Measurements from ENCODE around the gene CDCP2. TPM values are rescaled to one million over a fixed set of nuclear protein-coding genes. Genes with fewer than 3 reads are reported as not detected.

Gene CDCP2
- total and polyA plus RNA-seq, 9 donors, result 0.13 to 0.16 TPM; not detected in 7

DNA sequence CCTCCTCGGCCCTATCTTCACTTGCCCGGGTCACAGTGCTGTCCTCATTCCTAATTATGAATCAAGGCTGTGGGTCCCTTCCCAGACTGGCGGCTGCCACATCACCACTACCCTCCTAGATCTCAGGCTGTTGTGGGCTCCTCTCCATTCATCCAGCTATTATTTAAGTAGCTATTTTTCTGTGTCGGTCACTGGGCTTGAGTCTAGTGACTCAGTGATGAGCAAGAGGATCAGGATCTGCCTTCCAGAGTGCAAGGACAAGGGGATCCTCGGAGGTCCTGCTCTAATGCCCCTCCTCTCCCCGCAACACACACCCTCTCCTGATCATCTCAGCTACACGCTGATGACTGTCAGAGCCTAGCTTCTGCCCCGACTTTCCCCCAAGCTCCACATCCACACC is 34.1 kb downstream of the CDCP2 start:
- WGBS (ENCODE audit: insufficient coverage), result 69% methylated on average over 6 of the region's 8 CpGs
- no peak for DNase-seq

GRCh38 chr1:54117815-54118563 is 34.8 kb downstream of the CDCP2 start:
- no peak overlapping the region for H3K27ac ChIP-seq (ENCODE audit: low read length)
- H3K27me3 ChIP-seq (ENCODE audit: control insufficient read depth, insufficient read depth, low read length), result peaks cover 14% of the 10 kb centered on the region
- DNase-seq, result no peak
- no peaks in the 10 kb centered on the region for H3K36me3 ChIP-seq (ENCODE audit: control insufficient read depth, insufficient read depth, low read length)
- 67% methylated on average over 11 of the region's 11 CpGs for WGBS (ENCODE audit: insufficient coverage)
- no peak overlapping the region for H3K4me3 ChIP-seq (ENCODE audit: low read length)
- H3K9me3 ChIP-seq (replicated peaks; ENCODE audit: control insufficient read depth, low read depth, low read length), result no peaks in the 10 kb centered on the region
- H3K4me1 ChIP-seq (ENCODE audit: control insufficient read depth, insufficient read depth, low read length), result peaks cover 14% of the 10 kb centered on the region

More for the DNA sequence above, 34.1 kb downstream of the CDCP2 start:
- Histone ChIP-seq H3K9me3 (replicated peaks; ENCODE audit: control insufficient read depth, low read depth, low read length) (no peaks in the 10 kb centered on the region), H3K27ac (ENCODE audit: low read length) (no peak overlapping the region), H3K4me3 (ENCODE audit: low read length) (no peak overlapping the region), H3K36me3 (ENCODE audit: control insufficient read depth, insufficient read depth, low read length) (no peaks in the 10 kb centered on the region), H3K4me1 (ENCODE audit: control insufficient read depth, insufficient read depth, low read length) (peaks cover 14% of the 10 kb centered on the region), H3K27me3 (ENCODE audit: control insufficient read depth, insufficient read depth, low read length) (peaks cover 14% of the 10 kb centered on the region)

DNA sequence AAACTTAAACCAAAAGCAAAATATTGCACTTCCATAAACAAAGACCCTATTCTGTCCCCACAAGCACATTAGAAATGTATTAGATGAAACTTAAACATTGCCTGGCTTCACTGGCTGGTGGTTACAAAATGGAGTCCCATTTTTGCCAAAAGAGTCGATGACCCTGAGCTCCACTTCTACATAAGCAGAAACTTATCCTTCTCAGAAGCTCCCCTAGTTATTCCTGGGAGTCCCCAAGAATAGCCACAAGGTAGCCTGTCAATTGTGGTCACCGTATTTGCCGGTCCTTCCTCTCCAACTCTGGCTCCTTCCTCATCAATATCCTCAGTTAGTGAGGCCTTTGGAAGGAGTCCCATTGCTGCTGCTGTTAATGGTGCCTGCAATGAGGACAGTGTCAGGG is 37.3 kb downstream of the CDCP2 start:
- Histone ChIP-seq H3K4me3 (ENCODE audit: low read length) (no peak overlapping the region), H3K27me3 (ENCODE audit: control insufficient read depth, insufficient read depth, low read length) (no peaks in the 10 kb centered on the region), H3K27ac (ENCODE audit: low read length) (no peak overlapping the region), H3K9me3 (replicated peaks; ENCODE audit: control insufficient read depth, low read depth, low read length) (no peaks in the 10 kb centered on the region), H3K4me1 (ENCODE audit: control insufficient read depth, insufficient read depth, low read length) (no peaks in the 10 kb centered on the region), H3K36me3 (ENCODE audit: control insufficient read depth, insufficient read depth, low read length) (no peaks in the 10 kb centered on the region)
- WGBS (ENCODE audit: insufficient coverage), result 74% methylated on average over 3 of the region's 3 CpGs
- DNase-seq, result no peak

DNA sequence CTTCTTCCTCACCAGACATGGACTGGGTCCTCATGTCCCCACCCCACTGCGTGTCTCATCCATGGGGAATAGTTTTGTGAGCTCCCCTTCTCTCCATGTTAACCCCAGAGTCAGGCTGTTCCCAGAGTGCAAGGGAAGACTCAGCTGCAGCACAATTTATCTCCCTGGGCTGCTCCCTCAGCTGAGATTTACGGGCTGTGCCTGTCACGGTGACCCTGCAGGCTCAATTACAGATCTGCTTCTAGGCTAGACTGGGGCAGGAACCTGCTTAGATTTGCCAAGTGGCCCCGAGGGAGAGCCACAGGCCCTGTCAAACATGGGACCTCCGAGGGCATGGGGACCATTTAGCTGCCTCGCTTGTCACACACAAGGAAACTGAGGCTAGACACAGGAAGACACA is 37.8 kb downstream of the CDCP2 start:
- WGBS (ENCODE audit: insufficient coverage), result 20% methylated on average over 3 of the region's 6 CpGs

GRCh38 chr1:54114001-54114400 is 38.8 kb downstream of the CDCP2 start:
- Histone ChIP-seq H3K27ac (ENCODE audit: low read length) (no peak overlapping the region), H3K36me3 (ENCODE audit: control insufficient read depth, insufficient read depth, low read length) (no peaks in the 10 kb centered on the region), H3K4me3 (ENCODE audit: low read length) (no peak overlapping the region), H3K27me3 (ENCODE audit: control insufficient read depth, insufficient read depth, low read length) (no peaks in the 10 kb centered on the region), H3K4me1 (ENCODE audit: control insufficient read depth, insufficient read depth, low read length) (no peaks in the 10 kb centered on the region), H3K9me3 (replicated peaks; ENCODE audit: control insufficient read depth, low read depth, low read length) (no peaks in the 10 kb centered on the region)
- no peak for DNase-seq
- 83% methylated on average over 2 of the region's 4 CpGs for WGBS (ENCODE audit: insufficient coverage)

More for the DNA sequence above, 37.8 kb downstream of the CDCP2 start:
- Histone ChIP-seq H3K36me3 (ENCODE audit: control insufficient read depth, insufficient read depth, low read length) (no peaks in the 10 kb centered on the region), H3K9me3 (replicated peaks; ENCODE audit: control insufficient read depth, low read depth, low read length) (no peaks in the 10 kb centered on the region), H3K4me3 (ENCODE audit: low read length) (no peak overlapping the region), H3K27me3 (ENCODE audit: control insufficient read depth, insufficient read depth, low read length) (no peaks in the 10 kb centered on the region), H3K4me1 (ENCODE audit: control insufficient read depth, insufficient read depth, low read length) (no peaks in the 10 kb centered on the region), H3K27ac (ENCODE audit: low read length) (no peak overlapping the region)
- no peak for DNase-seq

DNA sequence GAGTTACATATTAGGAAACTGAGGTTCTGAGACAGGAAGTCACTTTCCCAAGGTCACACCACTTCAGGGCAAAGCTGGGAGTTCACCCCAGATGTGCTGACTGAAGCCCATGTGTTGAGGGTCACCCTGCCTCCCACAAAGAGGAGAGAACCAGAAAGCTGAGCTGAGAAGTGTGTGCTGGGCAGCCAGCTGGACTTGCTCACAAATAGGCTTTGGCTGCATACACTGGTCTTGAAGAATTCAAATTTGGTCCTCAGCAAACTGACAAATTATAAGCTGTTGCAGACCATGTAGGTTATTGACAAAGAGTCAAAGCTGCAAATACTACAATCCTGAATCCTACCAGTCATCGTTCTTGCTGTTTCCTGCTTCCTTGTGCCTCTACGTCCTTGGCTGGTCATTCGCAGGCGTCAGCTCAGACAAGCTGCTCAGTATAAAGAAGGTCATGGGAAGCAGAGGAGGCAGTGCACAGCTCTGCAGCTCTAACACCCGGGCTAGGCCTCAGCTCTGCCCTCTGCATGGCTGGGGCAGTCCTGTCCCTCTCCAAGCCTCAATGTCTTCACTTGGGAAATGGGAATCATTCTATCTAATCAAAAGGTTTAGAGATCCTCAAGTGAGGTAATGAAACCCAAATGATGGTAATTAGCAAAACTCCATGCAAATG is 40.0 kb downstream of the CDCP2 start:
- H3K9me3 ChIP-seq (replicated peaks; ENCODE audit: control insufficient read depth, low read depth, low read length), result no peaks in the 10 kb centered on the region
- H3K4me1 ChIP-seq (ENCODE audit: control insufficient read depth, insufficient read depth, low read length), result no peaks in the 10 kb centered on the region
- no peaks in the 10 kb centered on the region for H3K36me3 ChIP-seq (ENCODE audit: control insufficient read depth, insufficient read depth, low read length)
- 67% methylated on average over 4 of the region's 5 CpGs for WGBS (ENCODE audit: insufficient coverage)
- H3K27me3 ChIP-seq (ENCODE audit: control insufficient read depth, insufficient read depth, low read length), result no peaks in the 10 kb centered on the region
- no peak overlapping the region for H3K27ac ChIP-seq (ENCODE audit: low read length)
- H3K4me3 ChIP-seq (ENCODE audit: low read length), result no peak overlapping the region
- DNase-seq, result no peak

- Histone ChIP-seq H3K27me3 (ENCODE audit: control insufficient read depth, insufficient read depth, low read length) (no peaks in the 10 kb centered on the region), H3K4me3 (ENCODE audit: low read length) (no peak overlapping the region), H3K36me3 (ENCODE audit: control insufficient read depth, insufficient read depth, low read length) (no peaks in the 10 kb centered on the region), H3K9me3 (replicated peaks; ENCODE audit: control insufficient read depth, low read depth, low read length) (no peaks in the 10 kb centered on the region), H3K27ac (ENCODE audit: low read length) (no peak overlapping the region), H3K4me1 (ENCODE audit: control insufficient read depth, insufficient read depth, low read length) (no peaks in the 10 kb centered on the region)
- DNase-seq, result no peak
- 92% methylated on average over 2 of the region's 7 CpGs for WGBS (ENCODE audit: insufficient coverage)
Measured at GRCh38 chr1:54112027-54112426, 40.8 kb downstream of the CDCP2 start.

DNA sequence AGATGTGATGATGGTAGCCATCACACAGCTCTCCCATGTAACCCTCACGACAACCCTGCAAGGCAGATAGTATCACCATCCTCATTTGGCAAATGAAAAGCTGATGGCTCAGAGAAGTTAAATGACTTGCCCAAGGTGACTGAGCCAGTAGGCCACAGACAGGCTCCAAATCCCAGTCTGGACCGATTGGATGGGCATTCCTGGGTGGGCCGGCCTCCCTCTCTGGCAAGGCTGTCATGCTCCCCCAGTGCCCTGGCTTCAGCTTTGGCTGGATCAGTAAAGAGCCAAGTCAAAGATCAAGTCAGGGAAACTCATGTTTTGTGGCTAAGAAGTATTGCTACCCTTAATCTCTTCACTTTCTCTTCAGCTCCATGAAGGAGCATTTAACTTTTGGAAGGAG is 41.2 kb downstream of the CDCP2 start:
- DNase-seq, result no peak
- 93% methylated on average over 3 of the region's 3 CpGs for WGBS (ENCODE audit: insufficient coverage)
- H3K36me3 ChIP-seq (ENCODE audit: control insufficient read depth, insufficient read depth, low read length), result no peaks in the 10 kb centered on the region
- no peak overlapping the region for H3K4me3 ChIP-seq (ENCODE audit: low read length)
- H3K27me3 ChIP-seq (ENCODE audit: control insufficient read depth, insufficient read depth, low read length), result no peaks in the 10 kb centered on the region
- H3K9me3 ChIP-seq (replicated peaks; ENCODE audit: control insufficient read depth, low read depth, low read length), result no peaks in the 10 kb centered on the region
- no peaks in the 10 kb centered on the region for H3K4me1 ChIP-seq (ENCODE audit: control insufficient read depth, insufficient read depth, low read length)
- H3K27ac ChIP-seq (ENCODE audit: low read length), result no peak overlapping the region

- Histone ChIP-seq H3K27me3 (ENCODE audit: control insufficient read depth, insufficient read depth, low read length) (no peaks in the 10 kb centered on the region), H3K27ac (ENCODE audit: low read length) (no peak overlapping the region), H3K4me1 (ENCODE audit: control insufficient read depth, insufficient read depth, low read length) (no peaks in the 10 kb centered on the region), H3K9me3 (replicated peaks; ENCODE audit: control insufficient read depth, low read depth, low read length) (no peaks in the 10 kb centered on the region), H3K4me3 (ENCODE audit: low read length) (no peak overlapping the region), H3K36me3 (ENCODE audit: control insufficient read depth, insufficient read depth, low read length) (no peaks in the 10 kb centered on the region)
- WGBS (ENCODE audit: insufficient coverage), result 78% methylated on average over 9 of the region's 10 CpGs
- DNase-seq, result no peak
Measured at GRCh38 chr1:54110996-54111395, 41.8 kb downstream of the CDCP2 start.

GRCh38 chr1:54109129-54110090 is 43.4 kb downstream of the CDCP2 start:
- 70% methylated on average over 4 of the region's 6 CpGs for WGBS (ENCODE audit: insufficient coverage)

More at GRCh38 chr1:54109129-54110090, 43.4 kb downstream of the CDCP2 start:
- H3K27ac ChIP-seq (ENCODE audit: low read length), result no peak overlapping the region
- H3K27me3 ChIP-seq (ENCODE audit: control insufficient read depth, insufficient read depth, low read length), result no peaks in the 10 kb centered on the region
- no peak for DNase-seq
- no peaks in the 10 kb centered on the region for H3K36me3 ChIP-seq (ENCODE audit: control insufficient read depth, insufficient read depth, low read length)
- no peaks in the 10 kb centered on the region for H3K4me1 ChIP-seq (ENCODE audit: control insufficient read depth, insufficient read depth, low read length)
- no peaks in the 10 kb centered on the region for H3K9me3 ChIP-seq (replicated peaks; ENCODE audit: control insufficient read depth, low read depth, low read length)
- H3K4me3 ChIP-seq (ENCODE audit: low read length), result no peak overlapping the region
